Thymus (tissue), 11 donors: ENCODE measurements around the gene SPAST. TPM values are rescaled to one million over a fixed set of nuclear protein-coding genes. Genes with fewer than 3 reads are reported as not detected.
"Not testable (repeated sequence)": the region's sequence is repeated elsewhere in the genome, so short reads cannot be mapped to it uniquely, and the experiment has no call there.

ENCODE experiments used
- DNase-seq, 9 donors: peaks; one replicate each; pipeline ENCODE4 v3.0.0-alpha.2; 2013; ENCODE audit warnings: low spot score in 9 of 9, low read depth in 6 of 9, missing footprints in 1 of 9
- H3K27ac ChIP-seq, 2 donors: one replicate each; pipeline ENCODE4 v1.5.1; 2013; ENCODE audit warnings: control low read depth in 1 of 2, low read depth in 1 of 2, low read length in 1 of 2, mild to moderate bottlenecking in 1 of 2, moderate library complexity in 1 of 2
- H3K27me3 ChIP-seq, 2 donors: one replicate each; pipeline ENCODE4 v1.5.1; 2013; ENCODE audit warnings: low read length in 1 of 2; ENCODE audit not compliant: control insufficient read depth in 2 of 2, insufficient read depth in 1 of 2
- H3K36me3 ChIP-seq, 2 donors: one replicate each; pipeline ENCODE4 v1.5.1; 2013; ENCODE audit warnings: low read length in 1 of 2, mild to moderate bottlenecking in 1 of 2, moderate library complexity in 1 of 2; ENCODE audit not compliant: control insufficient read depth in 2 of 2, insufficient read depth in 2 of 2
- H3K4me1 ChIP-seq, 2 donors: one replicate each; pipeline ENCODE4 v1.5.1; 2013; ENCODE audit warnings: low read length in 2 of 2; ENCODE audit not compliant: control insufficient read depth in 2 of 2, insufficient read depth in 2 of 2
- H3K4me3 ChIP-seq, 2 donors: one replicate each; pipeline ENCODE4 v1.5.1; 2013; ENCODE audit warnings: low read length in 2 of 2, control low read depth in 1 of 2, mild to moderate bottlenecking in 1 of 2
- H3K9me3 ChIP-seq, 2 donors: one replicate each; pipeline ENCODE4 v1.5.1; 2013; ENCODE audit warnings: low read length in 1 of 2, mild to moderate bottlenecking in 1 of 2; ENCODE audit not compliant: control insufficient read depth in 2 of 2, insufficient read depth in 1 of 2
- WGBS: extraction: QIAGEN DNeasy Blood & Tissue Kit; methylation state at CpG from one replicate; pipeline ENCODE4 v1.1.7; 2013; 5-methylcytosine and 5-hydroxymethylcytosine counted together
- polyA plus RNA-seq: library from polyadenylated mRNA; stranded (reverse); fragments of 200-250 nt; gene quantifications from one replicate; pipeline ENCODE4 v1.2.3, GENCODE V29; 2013
- total RNA-seq: library from RNA; stranded (reverse); fragments of 120-200 nt; gene quantifications from one replicate; pipeline ENCODE4 v1.2.4, GENCODE V29; 2013
- donor health status: healthy.

SPAST gene
- total and polyA plus RNA-seq, 2 donors: 12.7 to 28.5 TPM

- Histone ChIP-seq H3K9me3 (no peaks in the 10 kb centered on the region), H3K27me3 (no peaks in the 10 kb centered on the region), H3K4me3 (no peak overlapping the region), H3K4me1 (no peaks in the 10 kb centered on the region), H3K27ac (no peak overlapping the region), H3K36me3 (peaks cover 0 to 3% of the 10 kb centered on the region in 2 donors)
- no peak for DNase-seq
- WGBS: 98% methylated on average over 3 of the region's 3 CpGs
These were observed 32.3 kb downstream of the SPAST start for GRCh38 chr2:32095671-32096070.

- no peak overlapping the region for H3K4me3 ChIP-seq
These were observed 44.8 kb downstream of the SPAST start for GRCh38 chr2:32108111-32108510.

GRCh38 chr2:32118055-32118454 lies 54.7 kb downstream of the SPAST start:
- Histone ChIP-seq H3K4me3 (no peak overlapping the region), H3K27ac (no peak overlapping the region), H3K4me1 (no peaks in the 10 kb centered on the region), H3K27me3 (no peaks in the 10 kb centered on the region), H3K36me3 (peaks cover 8% of the 10 kb centered on the region in 2 donors), H3K9me3 (no peaks in the 10 kb centered on the region)
- DNase-seq: no peak
- 99% methylated on average over 3 of the region's 3 CpGs for WGBS

More at GRCh38 chr2:32108111-32108510, 44.8 kb downstream of the SPAST start:
- DNase-seq: no peak
- Histone ChIP-seq H3K4me1 (no peaks in the 10 kb centered on the region), H3K27ac (no peak overlapping the region), H3K27me3 (no peaks in the 10 kb centered on the region), H3K36me3 (peaks cover 14 to 20% of the 10 kb centered on the region in 2 donors), H3K9me3 (peaks cover 2 to 7% of the 10 kb centered on the region in 2 donors)
- WGBS: 97% methylated on average over 2 of the region's 2 CpGs

- Histone ChIP-seq H3K4me3 (no peak overlapping the region), H3K4me1 (no peaks in the 10 kb centered on the region), H3K27me3 (no peaks in the 10 kb centered on the region), H3K27ac (no peak overlapping the region), H3K9me3 (no peaks in the 10 kb centered on the region), H3K36me3 (peaks cover 8 to 10% of the 10 kb centered on the region in 2 donors)
- DNase-seq: no peak
- WGBS: 97% methylated on average over 2 of the region's 2 CpGs
These were observed 55.8 kb downstream of the SPAST start for GRCh38 chr2:32119161-32119560.

- DNase-seq: no peak
- peaks cover 11 to 27% of the 10 kb centered on the region in 2 donors for H3K36me3 ChIP-seq
These were observed 61.3 kb downstream of the SPAST start for GRCh38 chr2:32124660-32125059.

GRCh38 chr2:32128636-32129035 lies 65.3 kb downstream of the SPAST start:
- H3K4me3 ChIP-seq: no peak overlapping the region
- H3K9me3 ChIP-seq: no peaks in the 10 kb centered on the region
- no peak for DNase-seq
- no peaks in the 10 kb centered on the region for H3K27me3 ChIP-seq
- WGBS: 96% methylated on average over 1 of the region's 1 CpG
- H3K27ac ChIP-seq: no peak overlapping the region
- no peaks in the 10 kb centered on the region for H3K4me1 ChIP-seq
- peaks cover 21 to 39% of the 10 kb centered on the region in 2 donors for H3K36me3 ChIP-seq

More at GRCh38 chr2:32124660-32125059, 61.3 kb downstream of the SPAST start:
- Histone ChIP-seq H3K27ac (no peak overlapping the region), H3K9me3 (no peaks in the 10 kb centered on the region), H3K4me3 (no peak overlapping the region), H3K27me3 (no peaks in the 10 kb centered on the region), H3K4me1 (no peaks in the 10 kb centered on the region)

- no peaks in the 10 kb centered on the region for H3K27me3 ChIP-seq
- H3K27ac ChIP-seq: no peak overlapping the region
- no peaks in the 10 kb centered on the region for H3K4me1 ChIP-seq
- 99% methylated on average over 2 of the region's 2 CpGs for WGBS
- H3K36me3 ChIP-seq: peaks cover 21 to 39% of the 10 kb centered on the region in 2 donors
- H3K9me3 ChIP-seq: no peaks in the 10 kb centered on the region
- no peak overlapping the region for H3K4me3 ChIP-seq
- DNase-seq: no peak
These were observed 65.7 kb downstream of the SPAST start for GRCh38 chr2:32129086-32129485.

- H3K36me3 ChIP-seq: peaks cover 5 to 29% of the 10 kb centered on the region in 2 donors
- H3K4me3 ChIP-seq: no peak overlapping the region
- H3K27ac ChIP-seq: no peak overlapping the region
- H3K27me3 ChIP-seq: no peaks in the 10 kb centered on the region
- 96% methylated on average over 8 of the region's 8 CpGs for WGBS
- no peaks in the 10 kb centered on the region for H3K4me1 ChIP-seq
- no peaks in the 10 kb centered on the region for H3K9me3 ChIP-seq
- peak in 6 of 9 donors; percentile 1 to 53 (median 10) for DNase-seq
These were observed 72.1 kb downstream of the SPAST start for GRCh38 chr2:32135409-32135808.

- Histone ChIP-seq H3K4me1 (no peaks in the 10 kb centered on the region), H3K9me3 (no peaks in the 10 kb centered on the region), H3K27ac (no peak overlapping the region), H3K4me3 (no peak overlapping the region), H3K36me3 (peaks cover 4 to 26% of the 10 kb centered on the region in 2 donors), H3K27me3 (no peaks in the 10 kb centered on the region)
- no peak for DNase-seq
- WGBS: over 99% methylated on average over 4 of the region's 4 CpGs
These were observed 72.7 kb downstream of the SPAST start for GRCh38 chr2:32136097-32136496.

- H3K36me3 ChIP-seq: peaks cover under 1 to 22% of the 10 kb centered on the region in 2 donors
- not testable (repeated sequence) for DNase-seq, H3K27ac ChIP-seq, H3K9me3 ChIP-seq, H3K27me3 ChIP-seq, H3K4me1 ChIP-seq, H3K4me3 ChIP-seq
- over 99% methylated on average over 14 of the region's 14 CpGs for WGBS
These were observed 88.2 kb downstream of the SPAST start for GRCh38 chr2:32151544-32151943.
